GM12875 (cell line): Measurements from ENCODE around the gene KCNJ10.

Source experiments
- H3K4me3 ChIP-seq: one replicate; pipeline ENCODE4 v1.5.1; 2011; ENCODE audit warnings: low read depth, low read length, control low read depth
- TF ChIP-seq, protein P1 (sequence below): IDR thresholded peaks from 2 replicates; pipeline ENCODE4 v1.5.1; 2011; ENCODE audit warnings: low read depth, mild to moderate bottlenecking, control low read depth, inconsistent platforms, low read length, moderate library complexity, borderline replicate concordance; ENCODE audit not compliant: insufficient read depth

KCNJ10 gene

GRCh38 chr1:160075836-160076235 is 5.9 kb upstream of the KCNJ10 start:
- no peak overlapping the region for H3K4me3 ChIP-seq
- TF ChIP-seq, protein P1, sequence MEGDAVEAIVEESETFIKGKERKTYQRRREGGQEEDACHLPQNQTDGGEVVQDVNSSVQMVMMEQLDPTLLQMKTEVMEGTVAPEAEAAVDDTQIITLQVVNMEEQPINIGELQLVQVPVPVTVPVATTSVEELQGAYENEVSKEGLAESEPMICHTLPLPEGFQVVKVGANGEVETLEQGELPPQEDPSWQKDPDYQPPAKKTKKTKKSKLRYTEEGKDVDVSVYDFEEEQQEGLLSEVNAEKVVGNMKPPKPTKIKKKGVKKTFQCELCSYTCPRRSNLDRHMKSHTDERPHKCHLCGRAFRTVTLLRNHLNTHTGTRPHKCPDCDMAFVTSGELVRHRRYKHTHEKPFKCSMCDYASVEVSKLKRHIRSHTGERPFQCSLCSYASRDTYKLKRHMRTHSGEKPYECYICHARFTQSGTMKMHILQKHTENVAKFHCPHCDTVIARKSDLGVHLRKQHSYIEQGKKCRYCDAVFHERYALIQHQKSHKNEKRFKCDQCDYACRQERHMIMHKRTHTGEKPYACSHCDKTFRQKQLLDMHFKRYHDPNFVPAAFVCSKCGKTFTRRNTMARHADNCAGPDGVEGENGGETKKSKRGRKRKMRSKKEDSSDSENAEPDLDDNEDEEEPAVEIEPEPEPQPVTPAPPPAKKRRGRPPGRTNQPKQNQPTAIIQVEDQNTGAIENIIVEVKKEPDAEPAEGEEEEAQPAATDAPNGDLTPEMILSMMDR: no peak

DNA sequence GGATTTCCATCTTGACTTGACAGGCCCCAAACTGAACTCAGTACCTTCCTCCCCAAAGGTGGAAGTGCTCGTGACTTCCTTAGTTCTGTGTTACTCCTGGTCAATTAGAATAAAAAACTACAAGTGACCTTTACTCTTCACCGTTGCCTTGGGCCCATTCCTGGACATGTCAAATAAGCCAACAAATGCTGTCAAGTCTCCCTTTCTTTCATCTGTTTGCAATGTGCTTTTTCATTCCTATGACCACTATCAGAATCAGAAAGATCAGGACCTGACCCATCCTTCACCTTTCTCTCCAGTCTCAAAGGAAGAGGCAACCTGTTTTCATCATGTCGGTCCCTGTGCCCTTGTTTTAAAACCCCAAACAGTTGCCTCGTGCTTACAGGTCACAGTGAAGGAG is 4.9 kb upstream of the KCNJ10 start:
- no peak overlapping the region for H3K4me3 ChIP-seq
- TF ChIP-seq, protein P1: no peak

GRCh38 chr1:160071289-160071688 is 1.3 kb upstream of the KCNJ10 start:
- TF ChIP-seq, protein P1: no peak
- no peak overlapping the region for H3K4me3 ChIP-seq

- TF ChIP-seq, protein P1: no peak
- H3K4me3 ChIP-seq: peak overlapping the region; percentile 33
These were observed 543 bp upstream of the KCNJ10 start for GRCh38 chr1:160070243-160071163.

DNA sequence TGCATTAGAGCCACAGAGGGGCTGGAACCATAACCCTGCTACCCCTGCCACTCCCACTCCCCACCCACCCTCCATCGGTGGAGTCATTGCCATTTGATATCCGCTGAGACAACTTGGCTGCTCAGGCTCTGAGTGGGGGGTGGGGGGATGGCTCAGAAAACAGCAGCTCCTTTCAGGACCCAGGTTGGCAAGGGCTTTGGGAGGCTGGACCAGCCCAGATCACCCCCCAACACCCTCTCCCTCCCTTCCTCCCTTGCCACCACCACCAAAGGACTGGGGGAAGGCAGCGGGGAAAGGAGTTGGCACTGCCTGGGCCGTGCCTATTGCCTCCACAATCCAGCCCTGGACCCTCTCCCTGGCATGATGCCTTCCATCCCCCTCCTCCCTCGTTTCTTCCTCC is 1.7 kb downstream of the KCNJ10 start:
- TF ChIP-seq, protein P1: no peak
- no peak overlapping the region for H3K4me3 ChIP-seq

DNA sequence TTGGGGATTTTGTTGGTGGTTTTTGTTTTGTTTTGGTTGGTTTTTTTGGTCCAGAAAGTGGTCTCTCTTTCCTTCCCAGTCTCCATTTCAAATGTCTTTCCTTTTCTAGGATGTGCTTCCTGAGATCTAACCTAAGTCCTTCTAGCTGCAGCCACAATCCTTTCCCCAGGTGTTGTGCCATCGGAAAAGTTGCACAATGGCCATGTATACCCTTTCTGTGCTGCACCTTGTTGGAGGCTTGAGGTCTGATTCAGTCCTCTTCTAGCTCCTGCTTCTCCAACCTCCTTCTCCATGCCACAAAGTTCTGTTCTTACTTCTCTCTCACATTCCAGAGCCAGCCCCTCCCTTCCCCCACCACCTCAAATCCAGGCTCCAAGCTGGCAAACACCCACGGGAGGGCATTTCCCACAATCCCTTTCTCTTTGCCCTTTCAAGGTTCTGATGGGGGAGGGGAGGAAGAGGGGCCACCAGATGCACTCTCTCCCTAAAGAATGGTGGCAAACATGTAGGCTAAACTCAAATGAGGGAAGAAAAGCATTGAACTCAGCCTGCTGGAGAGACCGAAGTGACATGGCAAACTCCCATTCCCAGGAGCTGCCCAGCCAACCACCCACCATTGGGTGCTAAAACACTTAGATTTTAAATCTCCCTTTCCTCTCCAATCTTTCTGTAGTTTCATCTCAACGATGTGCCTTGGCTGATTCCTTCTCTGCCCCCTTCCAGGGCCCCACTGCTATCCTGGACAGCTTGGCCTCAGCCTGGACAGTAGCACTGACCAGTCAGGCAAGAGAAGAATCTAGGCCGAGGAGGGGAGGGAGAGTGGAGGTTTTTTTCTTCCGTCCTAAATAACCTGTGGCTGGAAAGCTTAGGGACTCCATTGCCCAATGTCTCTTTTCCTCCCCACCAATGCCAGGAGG is 2.9 kb downstream of the KCNJ10 start:
- TF ChIP-seq, protein P1: no peak
- no peak overlapping the region for H3K4me3 ChIP-seq
